MV-4-11 (cell line): ENCODE measurements around the gene DOK4.

Experiments
- DNase-seq: peaks from one replicate; lab custom pipeline; 2025; lab: John Stamatoyannopoulos, UW

DOK4 gene

GRCh38 chr16:57485916-57486857 lies at the start of gene DOK4:
Gene DOK4, minus strand, starts transcription at chr16:57486493. Its CDS starts 6,986 bp downstream, at chr16:57479507.
- DNase-seq: peak; percentile 36

- peak; percentile 66 for DNase-seq
These were observed 49.5 kb upstream of the DOK4 start for GRCh38 chr16:57535680-57536305.

- DNase-seq: no peak
These were observed 48.8 kb upstream of the DOK4 start for GRCh38 chr16:57534881-57535658.

- no peak for DNase-seq
These were observed 48.1 kb upstream of the DOK4 start for GRCh38 chr16:57534337-57534880.

- no peak for DNase-seq
These were observed 47.4 kb upstream of the DOK4 start for GRCh38 chr16:57533431-57534336.

- DNase-seq: no peak
These were observed 46.0 kb upstream of the DOK4 start for GRCh38 chr16:57532266-57532625.

DNA sequence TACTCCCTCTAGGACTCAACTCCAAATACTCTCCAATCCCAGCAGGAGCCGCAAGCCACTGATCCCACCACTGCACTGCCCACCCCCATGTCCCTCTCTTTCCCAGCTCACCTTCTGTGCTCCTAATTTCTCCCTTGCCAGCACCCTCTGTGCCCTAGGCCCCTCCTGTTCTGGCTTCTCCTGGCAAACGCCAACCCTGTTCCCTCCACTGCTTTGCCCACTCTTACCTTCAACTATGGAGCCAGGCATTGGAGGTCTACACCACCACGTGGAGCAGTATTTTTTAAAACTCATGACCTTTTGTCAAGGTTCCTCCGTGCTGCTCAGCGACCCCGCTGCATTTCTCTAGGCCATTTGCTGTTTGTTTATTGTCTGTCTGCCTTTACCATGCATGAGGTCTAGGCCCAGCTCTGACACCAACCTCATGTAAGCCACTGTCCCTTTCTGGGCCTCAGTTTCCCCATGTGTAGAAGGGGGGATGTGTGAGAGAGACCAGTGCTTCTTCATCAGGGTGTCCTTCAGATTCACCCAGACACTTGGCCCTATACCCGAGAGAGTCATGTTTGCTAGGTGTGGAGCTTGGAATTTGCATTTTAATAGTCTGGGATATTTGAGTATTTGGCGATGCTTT lies 45.5 kb upstream of the DOK4 start:
- DNase-seq: no peak

GRCh38 chr16:57531253-57531575 lies 44.9 kb upstream of the DOK4 start:
- DNase-seq: peak; percentile 28

DNA sequence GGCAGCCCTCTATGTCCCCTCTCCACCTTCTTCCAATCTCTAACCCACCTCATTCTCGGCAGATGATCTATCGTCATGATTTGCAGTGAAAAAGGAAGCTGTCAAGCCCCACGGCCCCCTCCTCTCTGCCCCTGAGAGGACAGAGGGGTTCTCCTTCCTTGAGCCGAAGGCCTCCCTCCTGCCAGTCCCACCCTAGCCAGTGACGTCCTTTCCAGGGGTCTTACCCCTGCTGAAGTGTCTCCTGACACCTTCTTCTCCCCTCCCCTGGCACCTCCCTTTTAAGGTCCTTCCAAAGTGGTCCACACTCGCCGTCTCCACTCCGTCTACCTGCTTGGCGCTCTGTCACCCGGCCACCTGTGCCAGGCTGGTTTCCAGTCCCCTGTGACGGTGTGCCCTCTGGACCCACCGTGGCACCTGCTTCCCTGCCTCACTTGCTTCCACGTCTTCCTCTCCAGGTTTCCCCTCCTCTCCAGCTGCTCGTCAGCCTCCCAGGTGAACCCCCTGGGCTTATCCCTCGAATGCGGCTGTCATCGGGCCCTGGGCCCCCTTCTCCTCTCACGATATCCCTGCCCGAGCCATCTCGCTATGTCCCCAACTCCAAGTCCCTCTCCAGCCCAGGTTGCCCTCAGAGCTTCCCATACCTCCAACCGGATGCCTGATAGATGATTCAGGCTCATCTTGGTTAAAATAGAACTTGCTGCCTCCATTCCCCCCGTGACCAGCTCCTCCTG lies 44.4 kb upstream of the DOK4 start:
- DNase-seq: no peak

- peak; percentile 54 for DNase-seq
These were observed 43.8 kb upstream of the DOK4 start for GRCh38 chr16:57530104-57530521.

DNA sequence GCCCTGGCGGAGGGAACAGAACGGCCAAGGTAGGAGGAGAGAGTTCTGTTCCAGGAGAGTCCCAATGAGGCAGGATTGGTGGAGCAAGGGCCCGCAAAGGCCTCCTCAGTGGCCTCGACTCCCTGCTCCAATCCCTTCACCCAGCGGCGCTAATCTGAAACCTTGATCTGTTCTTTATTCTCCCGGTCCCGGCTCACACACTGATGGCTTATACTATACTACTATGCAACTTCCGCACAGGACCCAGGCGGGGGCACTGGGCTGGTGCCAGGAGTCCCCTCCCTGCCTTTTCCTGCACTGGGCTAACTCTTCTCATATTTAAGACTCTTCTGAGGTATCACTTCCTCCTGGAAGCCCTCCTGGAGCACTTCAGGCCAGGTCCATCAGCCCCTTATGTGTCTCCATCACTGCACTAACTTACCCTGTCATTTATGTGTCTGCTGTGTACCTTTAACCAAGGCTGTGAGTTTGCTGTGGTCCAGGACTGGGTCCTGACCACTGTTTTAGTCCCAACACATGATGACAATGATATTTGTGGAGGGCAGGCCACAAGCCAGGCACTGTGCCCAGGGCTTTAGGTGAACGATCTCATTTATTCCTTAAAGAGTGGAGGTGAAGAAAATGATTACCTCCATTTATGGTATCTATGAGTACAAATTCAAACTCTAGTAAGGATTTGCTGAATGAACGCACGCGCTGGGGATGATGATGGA lies 43.3 kb upstream of the DOK4 start:
- DNase-seq: peak; percentile 41

DNA sequence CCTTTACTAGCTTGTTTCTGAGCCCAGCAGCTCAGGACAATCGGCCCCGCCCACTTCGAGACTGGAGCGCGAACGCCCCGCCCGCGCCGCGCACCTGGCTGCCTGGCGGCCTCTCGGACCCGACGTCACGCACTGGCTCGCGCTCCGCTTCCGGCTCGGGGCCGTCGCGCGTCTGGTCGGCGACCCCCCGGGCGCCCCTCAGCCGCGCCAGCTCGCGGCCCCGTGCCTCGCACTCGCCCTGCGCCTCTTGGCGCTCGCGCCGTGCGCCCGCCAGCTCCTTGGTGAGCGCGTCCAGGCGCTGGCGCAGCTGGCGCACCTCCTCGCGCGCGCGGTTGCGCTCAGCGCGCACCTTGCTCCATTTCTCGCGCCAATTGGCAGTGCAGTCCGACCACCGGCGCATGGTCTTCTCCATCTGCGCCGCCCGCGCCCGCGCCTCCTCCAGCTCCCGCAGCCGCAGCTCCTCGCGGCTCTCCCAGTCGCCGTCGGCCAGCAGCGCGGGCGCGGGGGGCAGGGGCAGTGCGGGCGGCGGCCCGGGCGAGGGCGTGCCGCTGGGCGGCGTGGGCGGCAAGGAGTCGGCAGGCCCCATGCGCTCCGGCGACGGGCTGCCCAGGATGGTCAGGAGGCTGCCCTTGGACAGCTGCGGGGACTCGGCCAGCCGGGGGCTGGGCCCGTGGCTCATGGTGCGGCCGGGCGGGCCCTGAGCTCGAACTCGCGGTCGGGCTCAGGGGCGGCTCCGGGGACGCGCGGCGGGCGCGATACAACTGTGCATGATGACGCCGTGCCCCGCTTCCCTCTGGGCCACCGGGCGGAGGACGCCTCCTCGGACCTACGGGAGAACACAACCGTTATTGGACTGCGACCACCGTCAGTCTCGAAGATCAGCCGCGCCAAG lies 42.5 kb upstream of the DOK4 start:
- DNase-seq: no peak

DNA sequence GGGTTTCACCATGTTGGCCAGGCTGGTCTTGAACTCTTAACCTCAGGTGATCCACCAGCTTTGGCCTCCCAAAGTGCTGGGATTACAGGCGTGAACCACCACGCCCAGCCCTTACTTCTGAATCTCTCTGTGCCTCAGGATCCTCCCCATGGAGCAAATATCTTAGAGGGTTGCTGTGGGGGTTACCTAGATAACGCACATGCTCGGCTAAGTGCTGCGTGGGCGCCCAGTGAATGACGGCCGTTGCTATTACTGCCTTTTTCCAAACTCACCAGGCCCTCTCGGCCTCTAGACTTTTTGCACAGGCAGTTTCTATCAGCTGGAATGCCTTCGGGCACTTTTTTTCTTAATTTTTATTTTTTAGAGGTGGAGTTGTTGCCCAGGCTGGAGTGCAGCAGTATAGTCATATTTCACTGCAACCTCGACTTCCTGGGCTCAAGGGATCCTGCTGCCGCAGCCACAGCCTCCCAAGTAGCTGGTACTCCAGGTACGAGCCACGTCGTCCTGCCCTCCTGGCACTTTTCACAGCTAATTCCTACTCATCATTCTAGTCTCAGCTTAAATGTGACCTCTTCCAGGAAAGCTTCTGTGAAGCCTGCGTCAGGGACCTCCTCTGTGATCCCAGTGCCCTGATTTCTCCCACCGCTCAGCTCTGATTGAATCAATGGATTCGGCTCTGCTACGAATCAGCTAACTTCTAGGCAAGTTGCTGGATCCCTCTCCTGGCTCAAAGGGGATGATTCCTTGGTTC lies 41.5 kb upstream of the DOK4 start:
- DNase-seq: no peak

DNA sequence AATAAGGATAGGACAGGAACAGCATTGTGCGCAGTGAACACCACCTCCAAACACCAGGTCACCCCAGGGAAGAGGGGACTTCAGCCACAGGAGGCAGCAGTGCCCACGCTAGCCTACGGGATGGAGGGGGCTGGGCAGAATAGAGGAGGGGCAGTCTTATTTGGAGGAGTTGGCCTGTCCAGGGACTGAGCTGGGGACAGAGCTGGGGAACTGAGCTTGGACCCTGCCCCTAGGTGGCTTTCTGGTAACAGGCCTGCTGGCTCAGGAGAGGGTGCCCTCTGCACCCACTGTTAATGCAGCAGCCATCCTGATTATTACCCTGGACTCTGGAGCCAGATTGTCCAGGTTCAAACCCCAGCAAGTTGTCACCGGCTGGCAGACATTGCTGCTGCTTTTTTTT lies 40.7 kb upstream of the DOK4 start:
- no peak for DNase-seq

DNA sequence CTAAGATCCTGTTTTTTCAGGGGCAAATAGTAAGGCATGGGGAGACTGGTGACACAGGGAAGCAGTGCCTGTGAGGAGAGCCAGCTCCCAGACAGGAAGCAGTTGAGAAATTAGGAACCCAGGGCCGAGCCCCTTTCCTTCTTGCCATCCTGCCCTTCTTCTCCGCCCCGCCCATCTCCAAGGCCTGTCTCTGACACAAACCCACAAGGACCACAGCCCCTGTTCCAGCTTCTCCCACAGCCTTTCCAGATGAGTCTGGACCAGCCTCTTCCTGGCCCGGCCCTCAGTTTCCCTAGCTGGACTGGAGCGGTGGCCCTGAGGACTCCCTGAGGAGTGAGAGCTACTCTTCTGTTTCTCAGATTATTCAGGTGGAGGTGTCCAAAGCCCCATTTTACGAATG lies 40.2 kb upstream of the DOK4 start:
- no peak for DNase-seq

DNA sequence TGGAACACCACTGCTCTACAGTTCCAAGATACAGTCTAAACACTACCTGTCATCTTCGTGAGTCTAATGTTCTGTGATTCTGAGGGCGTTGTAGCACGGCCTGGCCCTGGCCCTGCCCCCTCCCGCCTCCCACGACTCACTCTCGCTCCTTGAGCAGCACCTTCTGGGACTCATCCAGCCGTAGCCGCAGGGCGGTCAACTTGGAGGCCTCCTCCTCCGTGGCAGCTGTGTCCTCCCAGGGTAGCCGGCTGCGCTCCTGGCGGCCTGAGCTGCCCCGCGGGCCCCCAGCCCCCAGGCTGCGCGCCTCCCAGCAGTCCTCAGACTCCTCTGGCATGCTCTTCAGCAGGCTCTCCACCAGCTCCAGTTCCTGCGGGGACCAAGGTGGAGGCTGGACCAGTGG lies 39.5 kb upstream of the DOK4 start:
- no peak for DNase-seq

GRCh38 chr16:57522960-57523359 lies 36.7 kb upstream of the DOK4 start:
- DNase-seq: peak; percentile 34
